Breast epithelium (tissue), 4 donors: Measurements from ENCODE around the gene RPS6KA4. TPM values are rescaled to one million over a fixed set of nuclear protein-coding genes. Genes with fewer than 3 reads are reported as not detected.

Source experiments
- DNase-seq, 2 donors: peaks; one replicate each; pipeline ENCODE4 v3.0.0-alpha.2; 2019; ENCODE audit warnings: low spot score in 2 of 2
- H3K27ac ChIP-seq, 2 donors: fragments of 200-600 bp; sonication (generic) in 1 of 2; one replicate each; pipeline ENCODE4 v1.5.1; 2016 to 2019; ENCODE audit warnings: mild to moderate bottlenecking in 1 of 2
- H3K27me3 ChIP-seq, 2 donors: fragments of 200-600 bp; sonication (generic) in 1 of 2; one replicate each; pipeline versions ENCODE4 v1.5.1 to v1.6.0; 2017 to 2019; ENCODE audit warnings: control low read depth in 1 of 2, mild to moderate bottlenecking in 1 of 2
- H3K36me3 ChIP-seq: fragments of 200-600 bp; one replicate; pipeline ENCODE4 v1.5.1; 2019
- H3K4me1 ChIP-seq, 2 donors: fragments of 200-600 bp; sonication (generic); one replicate each; pipeline ENCODE4 v1.5.1; 2016 to 2019; ENCODE audit warnings: control low read depth in 1 of 2
- H3K4me3 ChIP-seq, 3 donors: fragments of 200-600 bp; sonication (generic); 1 replicate in 2 of 3; 2 replicates in 1 of 3; pipeline ENCODE4 v1.5.1; 2016 to 2019; ENCODE audit warnings: mild to moderate bottlenecking in 3 of 3, moderate library complexity in 2 of 3
- H3K9me3 ChIP-seq, 2 donors: fragments of 200-600 bp; sonication (generic) in 1 of 2; one replicate each; pipeline ENCODE4 v1.5.1; 2016 to 2019; ENCODE audit warnings: control low read depth in 1 of 2
- CTCF ChIP-seq, 3 donors: fragments of 450-650 bp; IDR thresholded peaks; one replicate each; pipeline ENCODE4 v1.5.1; 2016 to 2017; ENCODE audit warnings: antibody characterized with exemption in 3 of 3, mild to moderate bottlenecking in 3 of 3, moderate library complexity in 3 of 3
- POLR2A ChIP-seq: fragments of 450-650 bp; IDR thresholded peaks from one replicate; pipeline ENCODE4 v1.6.1; 2016; ENCODE audit warnings: antibody characterized with exemption, mild to moderate bottlenecking, moderate library complexity
- POLR2AphosphoS5 ChIP-seq, 3 donors: sonication (generic); formaldehyde crosslinking; IDR thresholded peaks; one replicate each; pipeline ENCODE4 v1.6.1; 2017; ENCODE audit warnings: antibody characterized with exemption in 3 of 3
- intact Hi-C: fragments of 100-400 bp; cut with DNase I; formaldehyde crosslinking; loops from one replicate; pipeline ENCODE4 v1.15.1; 2023; ENCODE audit warnings: low total_unique reads
- total RNA-seq, 3 donors: library from RNA; depleted of rRNA; stranded (reverse); fragments of >200 nt; gene quantifications; one replicate each; pipeline ENCODE4 v1.1.0, GENCODE V29; 2016

RPS6KA4 gene
- total RNA-seq, 3 donors from 2014 or later = 16.7 to 20.6 (median 19.4) TPM

GRCh38 chr11:64340671-64341335 is 18.2 kb upstream of the RPS6KA4 start:
- intact Hi-C loops = no loop called here
- no peaks in the 10 kb centered on the region for H3K36me3 ChIP-seq
- no peaks in the 10 kb centered on the region for H3K27me3 ChIP-seq
- peaks cover 0 to 4% of the 10 kb centered on the region in 2 donors for H3K4me1 ChIP-seq
- no peaks in the 10 kb centered on the region for H3K9me3 ChIP-seq
- peak overlapping the region; percentile 38 to 44 for H3K27ac ChIP-seq
- H3K4me3 ChIP-seq = peak overlapping the region; percentile 24 to 37 (median 30)
- no peak for DNase-seq
- no peak for TF ChIP-seq POLR2A
- no peak for TF ChIP-seq CTCF (IDR thresholded peaks at IDR 0.05)

GRCh38 chr11:64341429-64341828 is 17.5 kb upstream of the RPS6KA4 start:
- H3K4me3 ChIP-seq = no peak overlapping the region
- H3K9me3 ChIP-seq = no peaks in the 10 kb centered on the region
- H3K27me3 ChIP-seq = no peaks in the 10 kb centered on the region
- intact Hi-C loops = no loop called here
- peaks cover 0 to 4% of the 10 kb centered on the region in 2 donors for H3K4me1 ChIP-seq
- DNase-seq = no peak
- no peaks in the 10 kb centered on the region for H3K36me3 ChIP-seq
- TF ChIP-seq POLR2AphosphoS5 (IDR thresholded peaks at IDR 0.05) = no peak
- no peak for TF ChIP-seq POLR2A
- TF ChIP-seq CTCF (IDR thresholded peaks at IDR 0.05) = no peak
- H3K27ac ChIP-seq = no peak overlapping the region

- DNase-seq = peak; percentile 88 to 89
- intact Hi-C loops = no loop called here
- TF ChIP-seq POLR2A (no peak), POLR2AphosphoS5 (IDR thresholded peaks at IDR 0.05) (peak in 1 of 3 donors; percentile 59), CTCF (IDR thresholded peaks at IDR 0.05) (peak; percentile 25 to 34 (median 33))
These were observed 16.8 kb upstream of the RPS6KA4 start for GRCh38 chr11:64341851-64342791.

GRCh38 chr11:64342869-64343745 is 15.9 kb upstream of the RPS6KA4 start:
- intact Hi-C loops = no loop called here
- no peak for TF ChIP-seq POLR2A
- no peak for TF ChIP-seq CTCF (IDR thresholded peaks at IDR 0.05)
- TF ChIP-seq POLR2AphosphoS5 (IDR thresholded peaks at IDR 0.05) = no peak
- H3K4me3 ChIP-seq = peak overlapping the region in 2 of 3 donors; percentile 44 to 63
- H3K9me3 ChIP-seq = no peaks in the 10 kb centered on the region
- H3K27me3 ChIP-seq = no peaks in the 10 kb centered on the region
- H3K36me3 ChIP-seq = no peaks in the 10 kb centered on the region
- peaks cover 0 to 4% of the 10 kb centered on the region in 2 donors for H3K4me1 ChIP-seq
- DNase-seq = no peak
- H3K27ac ChIP-seq = peak overlapping the region; percentile 75 to 78

More at GRCh38 chr11:64341851-64342791, 16.8 kb upstream of the RPS6KA4 start:
- H3K27me3 ChIP-seq = no peaks in the 10 kb centered on the region
- peaks cover 0 to 4% of the 10 kb centered on the region in 2 donors for H3K4me1 ChIP-seq
- peak overlapping the region; percentile 75 to 78 for H3K27ac ChIP-seq
- H3K36me3 ChIP-seq = no peaks in the 10 kb centered on the region
- no peaks in the 10 kb centered on the region for H3K9me3 ChIP-seq
- peak overlapping the region; percentile 18 to 63 (median 44) for H3K4me3 ChIP-seq
